Right lobe of liver (tissue), 6 donors: ENCODE measurements around the gene ADA. TPM values are rescaled to one million over a fixed set of nuclear protein-coding genes. Genes with fewer than 3 reads are reported as not detected.

Experiments used
- ATAC-seq, 4 donors: fragments of 200-7000 bp; cut with Tn5 transposase; one replicate each; pipeline ENCODE4 v1.9.1; 2020; ENCODE audit warnings: mild to moderate bottlenecking in 4 of 4, moderate library complexity in 4 of 4
- DNase-seq, 3 donors: peaks; one replicate each; pipeline ENCODE4 v3.0.0-alpha.2; 2020
- H3K27ac ChIP-seq, 3 donors: fragments of 200-600 bp; one replicate each; pipeline ENCODE4 v1.8.0; 2022
- H3K27me3 ChIP-seq, 2 donors: fragments of 200-600 bp; one replicate each; pipeline ENCODE4 v1.8.0; 2022
- H3K36me3 ChIP-seq, 4 donors: fragments of 200-600 bp; sonication (generic) in 1 of 4; one replicate each; pipeline versions ENCODE4 v1.5.1 to v1.8.0; 2017 to 2022; ENCODE audit warnings: control low read depth in 1 of 4
- H3K4me1 ChIP-seq, 4 donors: fragments of 200-600 bp; sonication (generic) in 1 of 4; one replicate each; pipeline versions ENCODE4 v1.5.1 to v1.8.0; 2017 to 2022; ENCODE audit warnings: control low read depth in 1 of 4
- H3K4me3 ChIP-seq, 3 donors: fragments of 200-600 bp; one replicate each; pipeline ENCODE4 v1.8.0; 2022
- H3K9me3 ChIP-seq, 4 donors: fragments of 200-600 bp; sonication (generic) in 1 of 4; one replicate each; pipeline versions ENCODE4 v1.5.1 to v1.8.0; 2017 to 2022; ENCODE audit warnings: control low read depth in 1 of 4
- CTCF ChIP-seq, 4 donors: fragments of 200-600 bp in 3 of 4; fragments of 450-650 bp in 1 of 4; IDR thresholded peaks; one replicate each; pipeline versions ENCODE4 v1.5.1 to v1.8.0; 2016 to 2022; ENCODE audit warnings: antibody characterized with exemption in 4 of 4, mild to moderate bottlenecking in 2 of 4
- POLR2A ChIP-seq: fragments of 450-650 bp; IDR thresholded peaks from one replicate; pipeline ENCODE4 v1.6.1; 2017; ENCODE audit warnings: antibody characterized with exemption, mild to moderate bottlenecking
- WGBS: methylation state at CpG from one replicate; pipeline ENCODE4 v1.1.6; 2018; ENCODE audit warnings: low coverage, low lambda C conversion rate; ENCODE audit not compliant: insufficient coverage; ENCODE audit errors: missing lambda C conversion rate; 5-methylcytosine and 5-hydroxymethylcytosine counted together
- intact Hi-C, 2 donors: fragments of 100-400 bp; cut with DNase I; formaldehyde crosslinking; loops; one replicate each; pipeline versions ENCODE4 v1.11.2 to v1.14.1; 2022
- total RNA-seq, 6 experiments: library from RNA; depleted of rRNA in 2 of 6; stranded (reverse); fragments of >200 nt in 2 of 6; fragmentation: NEBNext Ultra II Directional in 3 of 6; extraction: Animal tissue kit (Norgen Biotek cat#: 25700) in 3 of 6; gene quantifications; one replicate each; pipeline versions ENCODE4 v1.1.0 to v1.2.4, GENCODE V29; 2016 to 2023
- donor health status: DM: no; HTN: yes; CAD: no.
- donor health status: DM: no; HTN: no; CAD: no.
- donor health status: DM: no; HTN: no; CAD: no.
- donor health status: DM: no; HTN: yes; CAD: no.
- donor health status: DM: no; HTN: yes; CAD: no.

Gene ADA
- total RNA-seq, 6 experiments from 2014 or later = 2.2 to 8.6 (median 3.7) TPM

DNA sequence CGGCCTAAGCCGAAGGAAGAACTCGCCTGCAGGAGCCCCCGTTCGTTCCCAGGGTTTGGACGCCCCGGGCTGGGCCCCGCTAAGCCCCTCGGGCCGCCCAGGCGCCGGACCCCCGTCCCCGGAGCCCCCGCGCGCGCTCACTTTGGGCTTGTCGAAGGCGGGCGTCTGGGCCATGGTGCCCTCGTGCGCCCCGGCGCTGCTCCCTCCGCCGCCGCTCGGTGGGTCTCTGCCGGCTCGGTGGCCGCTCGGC lies 140 bp downstream of the ADA start:
- TF ChIP-seq POLR2A (no peak), CTCF (IDR thresholded peaks at IDR 0.05) (no peak)
- Histone ChIP-seq H3K9me3 (no peaks in the 10 kb centered on the region), H3K4me1 (no peaks in the 10 kb centered on the region), H3K4me3 (peak overlapping the region; percentile 74 to 92 (median 83)), H3K27ac (peak overlapping the region; percentile 50 to 79 (median 78)), H3K27me3 (no peaks in the 10 kb centered on the region), H3K36me3 (no peaks in the 10 kb centered on the region)
- no CpG with 5 or more reads among the region's 33 CpGs for WGBS
- intact Hi-C loops = no loop called here
- ATAC-seq (no peak), DNase-seq (no peak)

DNA sequence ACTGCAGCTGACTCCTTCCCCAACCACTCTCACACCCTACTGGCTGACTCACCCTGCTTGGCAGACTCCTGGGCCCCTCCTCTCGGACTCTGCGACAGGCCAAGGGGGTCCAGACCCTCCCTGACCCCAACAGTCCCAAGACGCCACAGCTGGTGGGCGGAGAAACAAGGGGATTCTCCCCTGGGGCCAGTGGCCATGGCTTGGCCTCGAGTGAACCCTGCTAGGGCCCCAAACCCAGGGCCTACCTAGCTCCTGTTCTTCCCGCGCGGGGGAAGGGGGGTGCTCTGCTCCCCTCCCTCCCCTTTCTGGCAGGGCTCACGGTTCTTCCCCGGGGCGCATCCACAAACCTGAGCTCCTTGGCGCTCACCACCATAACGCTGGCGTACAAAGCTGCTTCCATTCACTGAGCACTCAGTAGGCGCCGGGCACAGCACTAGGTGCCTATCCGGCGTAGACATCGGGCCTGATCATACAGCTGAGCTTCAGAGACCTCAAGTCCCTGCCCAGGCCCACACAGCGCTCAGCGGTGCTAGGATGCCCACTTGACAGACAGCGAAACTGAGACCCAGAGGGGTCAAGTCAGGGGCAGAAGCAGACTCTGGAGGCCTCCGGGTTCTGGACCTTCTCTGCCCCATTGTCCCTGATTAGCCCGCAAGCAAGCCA lies 597 bp downstream of the ADA start:
- ATAC-seq (peak in 2 of 4 donors; percentile 1 to 7), DNase-seq (no peak)
- H3K36me3 ChIP-seq = no peaks in the 10 kb centered on the region
- no peaks in the 10 kb centered on the region for H3K4me1 ChIP-seq
- WGBS = 40% methylated on average over 1 of the region's 24 CpGs
- no peaks in the 10 kb centered on the region for H3K9me3 ChIP-seq
- H3K4me3 ChIP-seq = peak overlapping the region; percentile 74 to 92 (median 83)
- intact Hi-C loops = no loop called here
- peak overlapping the region; percentile 50 to 79 (median 78) for H3K27ac ChIP-seq
- H3K27me3 ChIP-seq = no peaks in the 10 kb centered on the region
- TF ChIP-seq POLR2A (no peak), CTCF (IDR thresholded peaks at IDR 0.05) (no peak)

- H3K27me3 ChIP-seq = no peaks in the 10 kb centered on the region
- intact Hi-C loops = no loop called here
- H3K36me3 ChIP-seq = no peaks in the 10 kb centered on the region
- H3K27ac ChIP-seq = no peak overlapping the region
- no peaks in the 10 kb centered on the region for H3K4me1 ChIP-seq
- ATAC-seq (no peak), DNase-seq (no peak)
- TF ChIP-seq POLR2A (no peak), CTCF (IDR thresholded peaks at IDR 0.05) (no peak)
- no peak overlapping the region for H3K4me3 ChIP-seq
- H3K9me3 ChIP-seq = no peaks in the 10 kb centered on the region
- 83% methylated on average over 3 of the region's 6 CpGs for WGBS
These were observed 1.5 kb downstream of the ADA start for GRCh38 chr20:44649976-44650375.

DNA sequence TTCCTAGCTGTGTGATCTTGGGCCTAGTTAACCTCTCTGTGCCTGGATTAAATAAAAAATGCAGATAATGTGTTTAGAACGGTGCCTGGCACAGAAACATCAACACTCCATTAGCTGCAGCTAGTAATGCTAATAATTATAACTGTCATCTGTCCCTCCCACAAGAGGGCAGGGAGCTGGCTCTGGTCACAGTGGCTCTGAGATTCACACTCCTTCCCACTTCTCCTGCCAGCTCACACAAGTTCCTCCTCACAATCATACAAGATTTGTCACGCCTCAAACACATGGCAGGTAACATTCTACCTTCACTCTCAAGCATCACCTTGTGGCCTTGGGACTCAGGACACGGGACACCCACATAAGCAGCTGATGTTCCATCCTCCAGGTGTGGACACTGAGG lies 2.4 kb downstream of the ADA start:
- no peaks in the 10 kb centered on the region for H3K4me1 ChIP-seq
- ATAC-seq (no peak), DNase-seq (no peak)
- WGBS = 58% methylated on average over 2 of the region's 3 CpGs
- no peaks in the 10 kb centered on the region for H3K9me3 ChIP-seq
- H3K4me3 ChIP-seq = no peak overlapping the region
- H3K36me3 ChIP-seq = no peaks in the 10 kb centered on the region
- H3K27ac ChIP-seq = no peak overlapping the region
- intact Hi-C loops = no loop called here
- H3K27me3 ChIP-seq = no peaks in the 10 kb centered on the region
- TF ChIP-seq POLR2A (no peak), CTCF (IDR thresholded peaks at IDR 0.05) (no peak)

GRCh38 chr20:44648579-44648978 lies 2.9 kb downstream of the ADA start:
- H3K4me3 ChIP-seq = no peak overlapping the region
- TF ChIP-seq POLR2A (no peak), CTCF (IDR thresholded peaks at IDR 0.05) (no peak)
- WGBS = 71% methylated on average over 3 of the region's 7 CpGs
- intact Hi-C loops = no loop called here
- H3K36me3 ChIP-seq = no peaks in the 10 kb centered on the region
- no peaks in the 10 kb centered on the region for H3K4me1 ChIP-seq
- DNase-seq (no peak), ATAC-seq (no peak)
- H3K9me3 ChIP-seq = no peaks in the 10 kb centered on the region
- H3K27ac ChIP-seq = no peak overlapping the region
- no peaks in the 10 kb centered on the region for H3K27me3 ChIP-seq
